IMR-90 (cell line): ENCODE results near the gene PGC. TPM values are rescaled to one million over a fixed set of nuclear protein-coding genes. Genes with fewer than 3 reads are reported as not detected.

Source experiments
- ATAC-seq: fragments of 200-7000 bp; cut with Tn5 transposase; 2 replicates; pipeline ENCODE4 v1.9.1; 2020; ENCODE audit warnings: low read depth, mild to moderate bottlenecking, moderate library complexity
- BruUV-seq: library from RNA; stranded (reverse); fragments of 400-500 nt; replicated peaks from 2 replicates; lab custom pipeline; 2021; lab: Mats Ljungman, UMichigan
- CTCF ChIA-PET: fragments of 300-600 bp; formaldehyde crosslinking; extraction: SDS; loops from one replicate; lab custom pipeline; 2021; ENCODE audit warnings: antibody characterized with exemption; lab: Yijun Ruan, JAX
- POLR2A ChIA-PET: fragments of 300-600 bp; sonication (Branson Sonifier 250); formaldehyde crosslinking; loops from one replicate; lab custom pipeline; 2022; ENCODE audit warnings: antibody characterized with exemption; ENCODE audit not compliant: unreplicated experiment; lab: Charles Lee
- DNase-seq: peaks from one replicate; pipeline ENCODE4 v3.0.0; 2013
- H2AFZ ChIP-seq: replicated peaks from 2 replicates; pipeline ENCODE3; 2013; ENCODE audit warnings: low read length, mild to moderate bottlenecking; ENCODE audit not compliant: poor library complexity
- H2AK5ac ChIP-seq: 2 replicates; pipeline ENCODE4 v1.6.1; 2013; ENCODE audit warnings: low read depth, low read length, inconsistent platforms
- H2AK9ac ChIP-seq: replicated peaks from 2 replicates; pipeline ENCODE3; 2013; ENCODE audit warnings: mild to moderate bottlenecking, low read depth, low read length, moderate library complexity; ENCODE audit not compliant: poor library complexity
- H2BK120ac ChIP-seq: 2 replicates; pipeline ENCODE4 v1.6.1; 2013; ENCODE audit warnings: low read depth, low read length, inconsistent platforms
- H2BK15ac ChIP-seq: 3 replicates; pipeline ENCODE4 v1.6.1; 2013; ENCODE audit warnings: low read depth, low read length, inconsistent platforms
- H2BK20ac ChIP-seq: 2 replicates; pipeline ENCODE4 v1.6.1; 2013; ENCODE audit warnings: low read depth, mild to moderate bottlenecking, inconsistent platforms, low read length, moderate library complexity
- H2BK5ac ChIP-seq: 2 replicates; pipeline ENCODE4 v1.6.1; 2013; ENCODE audit warnings: mild to moderate bottlenecking, low read depth, low read length, inconsistent platforms; ENCODE audit not compliant: poor library complexity, severe bottlenecking
- H3K14ac ChIP-seq: replicated peaks from 2 replicates; pipeline ENCODE4 v1.6.1; 2013; ENCODE audit warnings: low read depth, low read length, inconsistent platforms
- H3K18ac ChIP-seq: 2 replicates; pipeline ENCODE4 v1.6.1; 2013; ENCODE audit warnings: low read depth, low read length, control low read depth
- H3K23ac ChIP-seq: 2 replicates; pipeline ENCODE4 v1.6.1; 2013; ENCODE audit warnings: low read depth, low read length, inconsistent platforms
- H3K27ac ChIP-seq: 2 replicates; pipeline ENCODE4 v1.5.1; 2013; ENCODE audit warnings: mild to moderate bottlenecking, control low read depth, low read length; ENCODE audit not compliant: insufficient read depth
- H3K27me3 ChIP-seq: 2 replicates; pipeline ENCODE4 v1.6.1; 2013; ENCODE audit warnings: low read length; ENCODE audit not compliant: control insufficient read depth, insufficient read depth
- H3K36me3 ChIP-seq: 2 replicates; pipeline ENCODE4 v1.6.1; 2013; ENCODE audit warnings: low read length, mixed read lengths; ENCODE audit not compliant: control insufficient read depth, insufficient read depth
- H3K4ac ChIP-seq: 2 replicates; pipeline ENCODE4 v1.6.1; 2013; ENCODE audit warnings: low read depth, low read length, inconsistent platforms
- H3K4me1 ChIP-seq: 2 replicates; pipeline ENCODE4 v1.6.1; 2013; ENCODE audit warnings: low read length, mixed read lengths; ENCODE audit not compliant: control insufficient read depth, insufficient read depth
- H3K4me2 ChIP-seq: 2 replicates; pipeline ENCODE4 v1.6.1; 2013; ENCODE audit warnings: low read depth, mild to moderate bottlenecking, control low read depth, low read length, moderate library complexity
- H3K4me3 ChIP-seq: 2 replicates; pipeline ENCODE4 v1.5.1; 2013; ENCODE audit warnings: low read depth, mild to moderate bottlenecking, control low read depth, low read length, moderate library complexity; ENCODE audit not compliant: insufficient read depth
- H3K56ac ChIP-seq: 2 replicates; pipeline ENCODE4 v1.6.1; 2013; ENCODE audit warnings: low read length, inconsistent platforms; ENCODE audit not compliant: insufficient read depth; ENCODE audit errors: extremely low read depth
- H3K79me1 ChIP-seq, 2 experiments: 2 replicates each; pipeline ENCODE4 v1.6.1; 2013; ENCODE audit warnings: low read length in 2 of 2, inconsistent platforms in 1 of 2, low read depth in 1 of 2
- H3K9ac ChIP-seq: 2 replicates; pipeline ENCODE4 v1.6.1; 2013; ENCODE audit warnings: low read depth, low read length, control low read depth
- H3K9me1 ChIP-seq: 2 replicates; pipeline ENCODE4 v1.6.1; 2013; ENCODE audit warnings: low read length, inconsistent platforms; ENCODE audit not compliant: insufficient read depth
- H3K9me3 ChIP-seq: 2 replicates; pipeline ENCODE4 v1.6.1; 2013; ENCODE audit warnings: low read length; ENCODE audit not compliant: control insufficient read depth, insufficient read depth
- H4K20me1 ChIP-seq: 2 replicates; pipeline ENCODE4 v1.6.1; 2013; ENCODE audit warnings: low read length, inconsistent platforms; ENCODE audit not compliant: insufficient read depth
- H4K5ac ChIP-seq: 2 replicates; pipeline ENCODE4 v1.6.1; 2013; ENCODE audit warnings: mild to moderate bottlenecking, low read depth, low read length, control low read depth
- H4K8ac ChIP-seq, 2 experiments: 2 replicates each; pipeline ENCODE4 v1.6.1; 2013; ENCODE audit warnings: low read depth in 2 of 2, low read length in 2 of 2, control low read depth in 1 of 2, inconsistent platforms in 1 of 2
- H4K91ac ChIP-seq: 2 replicates; pipeline ENCODE4 v1.6.1; 2013; ENCODE audit warnings: low read depth, low read length, inconsistent platforms; ENCODE audit not compliant: insufficient read depth
- BHLHE40 ChIP-seq: fragments of 150-350 bp; IDR thresholded peaks from 2 replicates; pipeline ENCODE4 v1.6.1; 2016; ENCODE audit warnings: mild to moderate bottlenecking, low read depth, low read length
- CEBPB ChIP-seq: IDR thresholded peaks from 2 replicates; pipeline ENCODE4 v1.6.1; 2012; ENCODE audit warnings: low read depth, low read length, improper control_type of control experiment
- CHD1 ChIP-seq: IDR thresholded peaks from 2 replicates; pipeline ENCODE4 v1.6.1; 2012; ENCODE audit warnings: low read depth, low read length, improper control_type of control experiment
- CTCF ChIP-seq: conservative IDR thresholded peaks from 2 replicates; pipeline ENCODE4 v1.5.1; 2012; ENCODE audit warnings: mild to moderate bottlenecking, low read depth, low read length, improper control_type of control experiment
- FOS ChIP-seq: fragments of 150-350 bp; IDR thresholded peaks from 2 replicates; pipeline ENCODE4 v1.6.1; 2016; ENCODE audit warnings: low read depth, low read length
- MAFK ChIP-seq: IDR thresholded peaks from 2 replicates; pipeline ENCODE4 v1.6.1; 2012; ENCODE audit warnings: low read depth, low read length, improper control_type of control experiment
- MAZ ChIP-seq: IDR thresholded peaks from 2 replicates; pipeline ENCODE4 v1.6.1; 2012; ENCODE audit warnings: low read depth, mild to moderate bottlenecking, low read length, improper control_type of control experiment, moderate library complexity, borderline replicate concordance
- NFE2L2 ChIP-seq: fragments of 150-350 bp; IDR thresholded peaks from 2 replicates; pipeline ENCODE4 v1.6.1; 2016; ENCODE audit warnings: low read depth, mild to moderate bottlenecking, low read length
- POLR2A ChIP-seq: IDR thresholded peaks from 2 replicates; pipeline ENCODE4 v1.6.1; 2012; ENCODE audit warnings: mild to moderate bottlenecking, low read depth, low read length
- RAD21 ChIP-seq: IDR thresholded peaks from 2 replicates; pipeline ENCODE4 v1.6.1; 2012; ENCODE audit warnings: low read length, improper control_type of control experiment
- RCOR1 ChIP-seq: IDR thresholded peaks from 2 replicates; pipeline ENCODE4 v1.6.1; 2012; ENCODE audit warnings: mild to moderate bottlenecking, low read length, improper control_type of control experiment; ENCODE audit not compliant: insufficient replicate concordance
- SMC3 ChIP-seq: fragments of 150-350 bp; IDR thresholded peaks from 2 replicates; pipeline ENCODE4 v1.6.1; 2016; ENCODE audit warnings: low read depth, mild to moderate bottlenecking, antibody characterized with exemption, low read length, moderate library complexity
- WGBS, 2 experiments: methylation state at CpG; one replicate each; pipeline versions ENCODE4 v1.1.5 to v1.1.7; 2013; ENCODE audit warnings: missing lambda C conversion rate in 2 of 2; ENCODE audit not compliant: insufficient read length in 1 of 2; ENCODE audit errors: extremely low coverage in 2 of 2; 5-methylcytosine and 5-hydroxymethylcytosine counted together
- dilution Hi-C: fragments of 300-500 bp; cut with HindIII; formaldehyde crosslinking; loops from one replicate; pipeline ENCODE4 v1.14.3; 2018; ENCODE audit warnings: low sequenced_read_pairs; ENCODE audit not compliant: unreplicated experiment
- in situ Hi-C: fragments of 300-500 bp; cut with MboI; formaldehyde crosslinking; loops from 3 replicates; pipeline ENCODE4 v1.14.3; 2019; ENCODE audit warnings: low sequenced_read_pairs, inconsistent platforms, mixed read lengths
- intact Hi-C: fragments of 100-400 bp; cut with micrococcal nuclease; formaldehyde crosslinking; loops from 2 replicates; pipeline ENCODE4 v1.10.0; 2022
- polyA plus RNA-seq, 3 experiments: library from polyadenylated mRNA; depleted of rRNA; stranded (reverse); fragments of >200 nt; gene quantifications; 2 replicates each; pipeline ENCODE4 v1.2.3, GENCODE V29; 2012; ENCODE audit warnings: low replicate concordance in 1 of 3
- total RNA-seq: library from RNA; depleted of rRNA; stranded (reverse); fragments of >200 nt; gene quantifications from 2 replicates; pipeline ENCODE4 v1.2.3, GENCODE V29; 2012
- TF ChIP-seq, protein P1 (sequence below): fragments of 150-350 bp; IDR thresholded peaks from 2 replicates; pipeline ENCODE4 v1.6.1; 2016; ENCODE audit warnings: low read depth, mild to moderate bottlenecking, low read length, moderate library complexity, borderline replicate concordance

Gene PGC
- total and polyA plus RNA-seq, 2 of the 4 experiments (the other 2 are of a cell fraction): not detected

GRCh38 chr6:41700463-41701347, 46.5 kb downstream of the PGC start (continued):
- TF ChIP-seq SMC3: no peak

GRCh38 chr6:41699063-41699462, 48.1 kb downstream of the PGC start:
- CTCF ChIA-PET: interaction anchor here (0.6 to 0.7 kb wide), 2 partner anchors 76 to 133 kb away, joined by 3 read pairs; no protein-coding TSS in a partner anchor
- Histone ChIP-seq H3K9me1 (peaks cover 4% of the 10 kb centered on the region; the same call in 1 of the 2 replicates), H3K4me1 (peaks cover 12% of the 10 kb centered on the region), H3K79me1 (no peaks in the 10 kb centered on the region), H3K4ac (peak overlapping the region; percentile 34), H3K4me2 (no peak overlapping the region), H3K36me3 (no peaks in the 10 kb centered on the region), H3K18ac (peak overlapping the region; percentile 16), H2AK5ac (peak overlapping the region; percentile 66), H2BK15ac (peak overlapping the region; percentile 33; the same call in 2 of the 3 replicates), H2BK5ac (peak overlapping the region; percentile 76), H3K9ac (peak overlapping the region; percentile 10; the same call in 1 of the 2 replicates), H2BK20ac (peak overlapping the region; percentile 63), H2AK9ac (peak overlapping the region; percentile 47), H3K9me3 (no peaks in the 10 kb centered on the region), H2AFZ (peak overlapping the region; percentile 58), H3K56ac (no peak overlapping the region), H3K27ac (peak overlapping the region; percentile 65), H3K23ac (peak overlapping the region; percentile 30), H4K8ac (peak overlapping the region; percentile 64 to 80), H3K27me3 (no peaks in the 10 kb centered on the region; the same call in 1 of the 2 replicates), H4K20me1 (no peaks in the 10 kb centered on the region; the same call in 1 of the 2 replicates), H3K4me3 (no peak overlapping the region), H3K14ac (peak overlapping the region; percentile 49), H4K91ac (peak overlapping the region; percentile 72), H4K5ac (peak overlapping the region; percentile 38), H2BK120ac (peak overlapping the region; percentile 46)
- TF ChIP-seq NFE2L2 (no peak), CTCF (no peak), MAZ (no peak), POLR2A (no peak), BHLHE40 (no peak), RCOR1 (no peak), SMC3 (no peak), RAD21 (no peak), CEBPB (no peak), FOS (no peak), CHD1 (no peak), MAFK (no peak)
- TF ChIP-seq, protein P1, sequence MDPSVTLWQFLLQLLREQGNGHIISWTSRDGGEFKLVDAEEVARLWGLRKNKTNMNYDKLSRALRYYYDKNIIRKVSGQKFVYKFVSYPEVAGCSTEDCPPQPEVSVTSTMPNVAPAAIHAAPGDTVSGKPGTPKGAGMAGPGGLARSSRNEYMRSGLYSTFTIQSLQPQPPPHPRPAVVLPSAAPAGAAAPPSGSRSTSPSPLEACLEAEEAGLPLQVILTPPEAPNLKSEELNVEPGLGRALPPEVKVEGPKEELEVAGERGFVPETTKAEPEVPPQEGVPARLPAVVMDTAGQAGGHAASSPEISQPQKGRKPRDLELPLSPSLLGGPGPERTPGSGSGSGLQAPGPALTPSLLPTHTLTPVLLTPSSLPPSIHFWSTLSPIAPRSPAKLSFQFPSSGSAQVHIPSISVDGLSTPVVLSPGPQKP: no peak
- dilution Hi-C loops (no loop called here), intact Hi-C loops (loop anchor here (5.0 kb wide), 1 partner anchor 78 kb away; the partner anchor contains the start of gene FRS3), in situ Hi-C loops (no loop called here)
- no CpG with 5 or more reads among the region's 2 CpGs for WGBS, 2 experiments
- no TSS peak for BruUV-seq
- ATAC-seq (no peak), DNase-seq (no peak)
- POLR2A ChIA-PET: no interaction called here
